ENCODE measurements around the gene PPFIA1. TPM values are rescaled to one million over a fixed set of nuclear protein-coding genes. Genes with fewer than 3 reads are reported as not detected.

Gene PPFIA1
- total RNA-seq, 1 experiment from 2014 or later: 113 TPM

GRCh38 chr11:70352601-70353000 lies 82.1 kb downstream of the PPFIA1 start:
- no TSS peak for BruUV-seq (replicated peaks)
- H3K9me3 ChIP-seq (ENCODE audit: low read depth, low read length, poor library complexity, severe bottlenecking): no peaks in the 10 kb centered on the region
- no peak for DNase-seq (ENCODE audit: low spot score)
- H3K27me3 ChIP-seq (replicated peaks; ENCODE audit: insufficient read depth, low read depth, low read length, poor library complexity): no peaks in the 10 kb centered on the region
- peaks cover 77% of the 10 kb centered on the region for H3K36me3 ChIP-seq (ENCODE audit: insufficient read depth, low read length, poor library complexity, severe bottlenecking)
- intact Hi-C loops (cut with micrococcal nuclease; ENCODE audit: unreplicated experiment): no loop called here
- ChIA-PET POLR2A (ENCODE audit: low non-redundant PET) (no interaction called here), CTCF (no interaction called here)
- H3K4me1 ChIP-seq (ENCODE audit: insufficient read depth, low read length, poor library complexity, severe bottlenecking): no peaks in the 10 kb centered on the region
- no peak overlapping the region for H3K4me3 ChIP-seq (ENCODE audit: low read depth, low read length, poor library complexity, severe bottlenecking)
- TF ChIP-seq, protein P1, sequence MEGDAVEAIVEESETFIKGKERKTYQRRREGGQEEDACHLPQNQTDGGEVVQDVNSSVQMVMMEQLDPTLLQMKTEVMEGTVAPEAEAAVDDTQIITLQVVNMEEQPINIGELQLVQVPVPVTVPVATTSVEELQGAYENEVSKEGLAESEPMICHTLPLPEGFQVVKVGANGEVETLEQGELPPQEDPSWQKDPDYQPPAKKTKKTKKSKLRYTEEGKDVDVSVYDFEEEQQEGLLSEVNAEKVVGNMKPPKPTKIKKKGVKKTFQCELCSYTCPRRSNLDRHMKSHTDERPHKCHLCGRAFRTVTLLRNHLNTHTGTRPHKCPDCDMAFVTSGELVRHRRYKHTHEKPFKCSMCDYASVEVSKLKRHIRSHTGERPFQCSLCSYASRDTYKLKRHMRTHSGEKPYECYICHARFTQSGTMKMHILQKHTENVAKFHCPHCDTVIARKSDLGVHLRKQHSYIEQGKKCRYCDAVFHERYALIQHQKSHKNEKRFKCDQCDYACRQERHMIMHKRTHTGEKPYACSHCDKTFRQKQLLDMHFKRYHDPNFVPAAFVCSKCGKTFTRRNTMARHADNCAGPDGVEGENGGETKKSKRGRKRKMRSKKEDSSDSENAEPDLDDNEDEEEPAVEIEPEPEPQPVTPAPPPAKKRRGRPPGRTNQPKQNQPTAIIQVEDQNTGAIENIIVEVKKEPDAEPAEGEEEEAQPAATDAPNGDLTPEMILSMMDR (conservative IDR thresholded peaks at IDR 0.05; ENCODE audit: low read depth, low read length): no peak
- TF ChIP-seq EZH2 (IDR thresholded peaks at IDR 0.05; ENCODE audit: borderline replicate concordance, low read depth, low read length, poor library complexity, severe bottlenecking): no peak
- H3K27ac ChIP-seq (ENCODE audit: low read depth, low read length, poor library complexity, severe bottlenecking): no peak overlapping the region

- CTCF ChIA-PET: no interaction called here
- Histone ChIP-seq H3K27ac (ENCODE audit: low read depth, low read length, poor library complexity, severe bottlenecking) (no peak overlapping the region), H3K4me3 (ENCODE audit: low read depth, low read length, poor library complexity, severe bottlenecking) (no peak overlapping the region), H3K27me3 (replicated peaks; ENCODE audit: insufficient read depth, low read depth, low read length, poor library complexity) (no peaks in the 10 kb centered on the region), H3K4me1 (ENCODE audit: insufficient read depth, low read length, poor library complexity, severe bottlenecking) (no peaks in the 10 kb centered on the region), H3K36me3 (ENCODE audit: insufficient read depth, low read length, poor library complexity, severe bottlenecking) (peaks cover 78% of the 10 kb centered on the region), H3K9me3 (ENCODE audit: low read depth, low read length, poor library complexity, severe bottlenecking) (no peaks in the 10 kb centered on the region)
- TF ChIP-seq, protein P1 (conservative IDR thresholded peaks at IDR 0.05; ENCODE audit: low read depth, low read length): no peak
- TF ChIP-seq EZH2 (IDR thresholded peaks at IDR 0.05; ENCODE audit: borderline replicate concordance, low read depth, low read length, poor library complexity, severe bottlenecking): no peak
- no peak for DNase-seq (ENCODE audit: low spot score)
- BruUV-seq (replicated peaks): no TSS peak
- POLR2A ChIA-PET (ENCODE audit: low non-redundant PET): no interaction called here
- intact Hi-C loops (cut with micrococcal nuclease; ENCODE audit: unreplicated experiment): no loop called here
These were observed 82.8 kb downstream of the PPFIA1 start for GRCh38 chr11:70353329-70353728.

DNA sequence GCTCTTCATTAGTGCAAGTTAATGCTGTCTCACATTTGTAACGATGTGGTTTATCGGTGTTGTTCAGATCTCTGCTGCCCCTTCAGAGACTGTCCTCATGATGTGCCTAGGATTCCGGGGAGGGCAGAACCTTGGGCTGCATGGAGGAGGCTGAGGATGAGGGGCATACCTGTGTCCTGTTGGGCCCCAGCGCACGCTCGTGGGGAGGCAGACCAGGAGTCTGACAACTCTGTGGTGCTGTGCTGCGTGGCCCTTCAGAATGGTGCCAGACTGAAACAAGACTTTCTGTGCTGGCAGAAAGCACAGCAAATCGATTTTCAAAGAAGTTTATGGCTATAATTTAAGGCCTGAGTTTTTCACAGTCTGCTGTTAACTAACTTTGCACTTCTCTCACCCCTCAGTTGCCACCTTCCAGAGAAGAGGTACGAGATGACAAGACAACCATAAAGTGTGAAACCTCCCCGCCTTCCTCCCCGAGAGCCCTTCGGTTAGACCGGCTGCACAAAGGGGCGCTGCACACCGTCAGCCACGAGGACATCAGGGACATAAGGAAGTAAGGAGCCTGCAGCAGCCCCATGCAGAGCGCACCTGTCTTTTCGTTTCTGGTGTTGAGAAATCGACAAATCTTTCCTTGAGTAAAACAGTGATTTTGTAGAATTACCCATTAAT lies 83.5 kb downstream of the PPFIA1 start:
- ChIA-PET POLR2A (ENCODE audit: low non-redundant PET) (no interaction called here), CTCF (no interaction called here)
- peaks cover 78% of the 10 kb centered on the region for H3K36me3 ChIP-seq (ENCODE audit: insufficient read depth, low read length, poor library complexity, severe bottlenecking)
- TF ChIP-seq, protein P1 (conservative IDR thresholded peaks at IDR 0.05; ENCODE audit: low read depth, low read length): no peak
- no peak for TF ChIP-seq EZH2 (IDR thresholded peaks at IDR 0.05; ENCODE audit: borderline replicate concordance, low read depth, low read length, poor library complexity, severe bottlenecking)
- H3K4me1 ChIP-seq (ENCODE audit: insufficient read depth, low read length, poor library complexity, severe bottlenecking): no peaks in the 10 kb centered on the region
- H3K9me3 ChIP-seq (ENCODE audit: low read depth, low read length, poor library complexity, severe bottlenecking): no peaks in the 10 kb centered on the region
- intact Hi-C loops (cut with micrococcal nuclease; ENCODE audit: unreplicated experiment): no loop called here
- DNase-seq (ENCODE audit: low spot score): no peak
- BruUV-seq (replicated peaks): no TSS peak
- no peaks in the 10 kb centered on the region for H3K27me3 ChIP-seq (replicated peaks; ENCODE audit: insufficient read depth, low read depth, low read length, poor library complexity)
- H3K4me3 ChIP-seq (ENCODE audit: low read depth, low read length, poor library complexity, severe bottlenecking): no peak overlapping the region
- H3K27ac ChIP-seq (ENCODE audit: low read depth, low read length, poor library complexity, severe bottlenecking): no peak overlapping the region

Data from A673 (cell line).